GM19043 (cell line): ENCODE results near the gene MAP2K6.

Experiments
- ATAC-seq: cut with Tn5 transposase; IDR thresholded peaks from one replicate; pipeline ENCODE4 v1.9.1; 2021; ENCODE audit warnings: low read depth; ENCODE audit not compliant: unreplicated experiment

Gene MAP2K6

GRCh38 chr17:69572747-69573146 is 158.2 kb downstream of the MAP2K6 start:
- no peak for ATAC-seq

GRCh38 chr17:69573396-69573795 is 158.9 kb downstream of the MAP2K6 start:
- ATAC-seq: no peak

GRCh38 chr17:69574257-69575197 is 160.0 kb downstream of the MAP2K6 start:
- ATAC-seq: no peak

- ATAC-seq: no peak
Measured at GRCh38 chr17:69575346-69575761, 160.9 kb downstream of the MAP2K6 start.

- no peak for ATAC-seq
Measured at GRCh38 chr17:69577098-69577497, 162.6 kb downstream of the MAP2K6 start.

- no peak for ATAC-seq
Measured at GRCh38 chr17:69578385-69578936, 164.0 kb downstream of the MAP2K6 start.

GRCh38 chr17:69579961-69580677 is 165.6 kb downstream of the MAP2K6 start:
- ATAC-seq: no peak

- peak; percentile 64 for ATAC-seq
Measured at GRCh38 chr17:69581061-69581961, 166.8 kb downstream of the MAP2K6 start.

GRCh38 chr17:69588316-69588715 is 173.8 kb downstream of the MAP2K6 start:
- ATAC-seq: no peak

GRCh38 chr17:69588827-69589239 is 174.3 kb downstream of the MAP2K6 start:
- ATAC-seq: no peak

- no peak for ATAC-seq
Measured at GRCh38 chr17:69590671-69591070, 176.2 kb downstream of the MAP2K6 start.

GRCh38 chr17:69592692-69593350 is 178.3 kb downstream of the MAP2K6 start:
- ATAC-seq: no peak

- ATAC-seq: no peak
Measured at GRCh38 chr17:69593351-69593715, 178.8 kb downstream of the MAP2K6 start.

- no peak for ATAC-seq
Measured at GRCh38 chr17:69593716-69594115, 179.2 kb downstream of the MAP2K6 start.

GRCh38 chr17:69594641-69595040 is 180.1 kb downstream of the MAP2K6 start:
- ATAC-seq: no peak

GRCh38 chr17:69596141-69596540 is 181.6 kb downstream of the MAP2K6 start:
- no peak for ATAC-seq

GRCh38 chr17:69597898-69598692 is 183.6 kb downstream of the MAP2K6 start:
- no peak for ATAC-seq

- no peak for ATAC-seq
Measured at GRCh38 chr17:69602972-69603371, 188.5 kb downstream of the MAP2K6 start.
